Lower lobe of right lung (tissue), 2 donors: ENCODE measurements around the gene SAMSN1. TPM values are rescaled to one million over a fixed set of nuclear protein-coding genes. Genes with fewer than 3 reads are reported as not detected.

Experiments
- ATAC-seq, 2 donors: fragments of 200-7000 bp; cut with Tn5 transposase; one replicate each; pipeline ENCODE4 v1.9.1; 2020 to 2022; ENCODE audit warnings: mild to moderate bottlenecking in 2 of 2, moderate library complexity in 2 of 2
- DNase-seq: peaks from one replicate; pipeline ENCODE4 v3.0.0-alpha.2; 2020
- H3K27ac ChIP-seq: fragments of 200-600 bp; one replicate; pipeline ENCODE4 v1.8.0; 2022
- H3K27me3 ChIP-seq: fragments of 200-600 bp; one replicate; pipeline ENCODE4 v1.8.0; 2022; ENCODE audit warnings: low read depth
- H3K36me3 ChIP-seq: fragments of 200-600 bp; one replicate; pipeline ENCODE4 v1.8.0; 2022; ENCODE audit warnings: mild to moderate bottlenecking
- H3K4me1 ChIP-seq: fragments of 200-600 bp; one replicate; pipeline ENCODE4 v1.8.0; 2022
- H3K4me3 ChIP-seq: fragments of 200-600 bp; one replicate; pipeline ENCODE4 v1.8.0; 2022; ENCODE audit warnings: mild to moderate bottlenecking
- H3K9me3 ChIP-seq: fragments of 200-600 bp; one replicate; pipeline ENCODE4 v1.8.0; 2022
- intact Hi-C: fragments of 100-400 bp; cut with DNase I; formaldehyde crosslinking; loops from one replicate; pipeline ENCODE4 v1.11.0; 2022
- total RNA-seq: library from RNA; stranded (reverse); fragmentation: NEBNext Ultra II Directional; extraction: Animal tissue kit (Norgen Biotek cat#: 25700); gene quantifications from one replicate; pipeline ENCODE4 v1.2.1, GENCODE V29; 2021
- TF ChIP-seq, protein P1 (sequence below): fragments of 200-600 bp; IDR thresholded peaks from one replicate; pipeline ENCODE4 v1.8.0; 2022; ENCODE audit warnings: antibody characterized with exemption, mild to moderate bottlenecking
- donor health status: DM: no; HTN: yes; CAD: no; lungs with severe emphysema.

Gene SAMSN1
- total RNA-seq, 1 donor from 2014 or later = 21.5 TPM

DNA sequence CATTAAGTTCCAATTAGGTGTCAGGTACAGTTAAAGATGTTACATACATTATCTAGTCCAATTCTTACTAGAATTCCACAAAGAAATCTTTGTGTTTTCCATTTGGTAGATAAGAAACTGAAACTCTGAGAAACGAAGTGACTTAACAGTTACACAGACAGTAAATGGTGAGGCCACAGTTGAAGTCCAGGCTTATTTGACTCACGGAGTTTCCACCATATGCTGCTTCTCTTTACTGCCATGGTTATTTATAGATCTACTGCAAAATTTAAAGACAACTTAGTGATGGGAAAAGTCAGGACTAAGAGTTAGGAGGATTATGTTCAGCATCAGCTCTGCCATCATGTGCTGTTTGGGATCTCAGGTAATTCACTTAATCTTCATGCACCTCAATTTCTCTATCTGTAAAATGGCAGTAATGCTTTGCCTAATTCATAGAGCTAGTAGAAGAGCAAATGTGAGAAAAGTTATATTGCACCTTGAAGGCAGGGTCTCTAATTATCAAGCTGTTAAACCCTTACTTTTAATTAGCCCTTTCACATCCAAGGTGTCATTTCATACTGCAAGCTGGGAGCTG is 26.2 kb upstream of the SAMSN1 start:
- intact Hi-C loops = no loop called here
- no peak overlapping the region for H3K27ac ChIP-seq
- ATAC-seq (no peak), DNase-seq (no peak)
- H3K4me1 ChIP-seq = peaks cover 5% of the 10 kb centered on the region
- H3K4me3 ChIP-seq = no peak overlapping the region
- H3K27me3 ChIP-seq = no peaks in the 10 kb centered on the region
- TF ChIP-seq, protein P1, sequence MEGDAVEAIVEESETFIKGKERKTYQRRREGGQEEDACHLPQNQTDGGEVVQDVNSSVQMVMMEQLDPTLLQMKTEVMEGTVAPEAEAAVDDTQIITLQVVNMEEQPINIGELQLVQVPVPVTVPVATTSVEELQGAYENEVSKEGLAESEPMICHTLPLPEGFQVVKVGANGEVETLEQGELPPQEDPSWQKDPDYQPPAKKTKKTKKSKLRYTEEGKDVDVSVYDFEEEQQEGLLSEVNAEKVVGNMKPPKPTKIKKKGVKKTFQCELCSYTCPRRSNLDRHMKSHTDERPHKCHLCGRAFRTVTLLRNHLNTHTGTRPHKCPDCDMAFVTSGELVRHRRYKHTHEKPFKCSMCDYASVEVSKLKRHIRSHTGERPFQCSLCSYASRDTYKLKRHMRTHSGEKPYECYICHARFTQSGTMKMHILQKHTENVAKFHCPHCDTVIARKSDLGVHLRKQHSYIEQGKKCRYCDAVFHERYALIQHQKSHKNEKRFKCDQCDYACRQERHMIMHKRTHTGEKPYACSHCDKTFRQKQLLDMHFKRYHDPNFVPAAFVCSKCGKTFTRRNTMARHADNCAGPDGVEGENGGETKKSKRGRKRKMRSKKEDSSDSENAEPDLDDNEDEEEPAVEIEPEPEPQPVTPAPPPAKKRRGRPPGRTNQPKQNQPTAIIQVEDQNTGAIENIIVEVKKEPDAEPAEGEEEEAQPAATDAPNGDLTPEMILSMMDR = no peak
- H3K9me3 ChIP-seq = no peaks in the 10 kb centered on the region
- no peaks in the 10 kb centered on the region for H3K36me3 ChIP-seq

DNA sequence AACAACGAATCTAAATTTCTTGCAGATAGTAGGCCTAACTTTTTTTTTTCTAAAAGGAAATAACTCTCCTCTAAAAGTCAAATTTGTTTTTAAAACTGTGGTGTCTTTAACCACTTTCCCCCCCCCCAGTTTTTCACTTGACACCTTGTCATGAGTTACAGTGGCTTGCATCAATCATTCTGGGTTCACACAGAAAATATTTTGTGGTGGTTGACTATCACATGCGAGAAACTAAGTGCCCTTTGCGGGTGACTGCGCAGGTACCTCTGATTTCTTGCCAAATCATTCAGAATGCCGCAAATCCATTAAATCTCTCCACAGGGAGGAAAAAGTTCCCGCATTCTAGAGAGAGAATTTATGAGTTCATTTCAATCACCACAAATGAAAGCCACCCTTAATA is 23.8 kb upstream of the SAMSN1 start:
- Histone ChIP-seq H3K9me3 (no peaks in the 10 kb centered on the region), H3K27ac (no peak overlapping the region), H3K36me3 (no peaks in the 10 kb centered on the region), H3K27me3 (no peaks in the 10 kb centered on the region), H3K4me3 (no peak overlapping the region), H3K4me1 (peaks cover 5% of the 10 kb centered on the region)
- intact Hi-C loops = no loop called here
- ATAC-seq = no peak
- DNase-seq = no peak
- TF ChIP-seq, protein P1 = no peak

DNA sequence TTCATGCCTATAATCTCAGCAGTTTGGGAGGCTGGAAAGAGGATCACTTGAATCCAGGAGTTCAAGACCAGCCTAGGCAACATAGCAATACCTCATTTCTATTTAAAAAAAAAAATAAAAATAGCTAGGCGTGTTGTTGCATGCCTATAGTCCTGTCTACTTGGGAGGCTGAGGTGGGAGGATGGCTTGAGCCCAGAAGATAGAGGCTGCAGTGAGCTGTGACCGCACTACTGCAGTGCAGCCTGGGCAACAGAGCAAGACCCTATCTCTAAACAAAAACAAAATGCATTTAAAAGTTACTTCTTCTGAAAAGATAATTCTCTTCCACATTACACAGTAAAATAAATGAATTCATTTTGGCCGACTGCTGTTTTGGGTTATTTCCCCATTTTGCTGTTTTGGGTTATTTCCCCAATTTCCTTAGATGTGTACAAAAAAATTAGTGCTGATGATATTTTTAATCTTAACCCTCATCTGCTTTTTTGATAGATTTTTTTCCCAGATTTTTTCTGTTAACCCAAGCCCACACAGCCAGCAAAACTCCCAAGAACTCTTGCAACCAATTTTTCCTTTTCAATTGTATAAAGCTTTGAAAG is 23.0 kb upstream of the SAMSN1 start:
- DNase-seq (no peak), ATAC-seq (no peak)
- Histone ChIP-seq H3K9me3 (no peaks in the 10 kb centered on the region), H3K4me3 (no peak overlapping the region), H3K27me3 (no peaks in the 10 kb centered on the region), H3K36me3 (no peaks in the 10 kb centered on the region), H3K4me1 (peaks cover 5% of the 10 kb centered on the region), H3K27ac (no peak overlapping the region)
- intact Hi-C loops = no loop called here
- TF ChIP-seq, protein P1 = no peak

DNA sequence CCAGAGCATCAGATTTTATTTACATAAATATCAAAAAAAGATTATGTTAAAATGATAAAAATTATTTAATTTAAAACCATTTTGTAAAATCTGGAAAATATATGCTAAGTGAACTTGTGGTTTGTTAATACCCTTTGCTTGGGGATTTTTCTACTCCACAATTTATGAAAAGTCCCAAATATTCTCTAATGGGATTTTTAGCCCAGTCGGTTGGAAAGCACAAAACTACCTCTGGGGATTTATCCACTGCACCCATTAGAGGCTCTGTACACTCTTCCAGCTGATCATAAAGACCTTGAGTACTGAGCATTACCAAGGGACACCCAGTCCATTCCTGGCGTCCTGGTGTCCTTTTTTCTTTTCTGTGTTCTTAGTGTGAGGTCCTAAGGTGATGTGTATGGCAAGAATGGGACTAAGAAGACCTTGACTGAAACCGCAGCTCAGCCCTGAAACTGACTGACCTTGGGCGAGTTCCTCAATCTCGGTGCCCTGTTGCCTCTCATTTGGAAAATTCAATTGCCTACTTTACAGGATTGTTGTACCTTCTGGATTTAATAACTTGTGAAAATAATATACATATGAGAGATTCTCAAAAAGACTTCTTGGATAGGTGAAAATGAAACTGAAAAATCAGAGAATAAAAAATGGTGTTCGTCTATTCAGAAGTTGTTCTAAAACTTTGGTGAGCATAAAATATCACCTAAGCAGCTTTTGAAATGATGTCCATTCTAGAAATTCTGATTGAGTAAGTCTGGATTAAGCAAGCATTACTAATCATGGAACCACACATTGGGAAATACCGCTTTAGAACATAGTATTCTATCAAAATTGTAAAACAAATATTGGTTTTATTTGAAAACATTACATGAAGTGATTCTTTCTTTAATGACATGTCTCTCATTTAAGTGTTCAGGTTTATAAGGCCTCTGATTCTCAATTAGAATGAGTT is 21.5 kb upstream of the SAMSN1 start:
- Histone ChIP-seq H3K9me3 (no peaks in the 10 kb centered on the region), H3K4me1 (peaks cover 5% of the 10 kb centered on the region), H3K27ac (no peak overlapping the region), H3K27me3 (no peaks in the 10 kb centered on the region), H3K36me3 (no peaks in the 10 kb centered on the region), H3K4me3 (no peak overlapping the region)
- intact Hi-C loops = no loop called here
- no peak for ATAC-seq
- no peak for DNase-seq
- TF ChIP-seq, protein P1 = no peak

DNA sequence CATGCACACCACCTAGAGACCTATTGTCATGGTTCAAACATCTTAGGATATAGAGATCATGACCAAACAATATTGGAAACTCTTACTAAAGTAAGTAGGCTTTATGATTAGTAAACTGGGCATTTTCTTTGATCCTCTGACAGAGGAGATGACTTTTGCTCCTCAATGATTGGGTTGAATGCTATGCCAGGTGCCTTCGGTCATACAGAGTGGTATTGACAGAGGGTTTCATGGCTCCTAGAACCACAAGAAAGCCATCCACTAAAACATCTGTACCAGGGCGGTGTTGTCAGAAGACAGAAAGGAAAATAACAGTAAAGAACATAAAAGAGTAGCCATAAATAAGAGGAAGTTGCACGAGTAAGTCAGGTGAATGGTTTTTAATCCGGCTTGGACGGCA is 20.8 kb upstream of the SAMSN1 start:
- no peak for ATAC-seq
- no peaks in the 10 kb centered on the region for H3K36me3 ChIP-seq

More for the DNA sequence above, 20.8 kb upstream of the SAMSN1 start:
- H3K4me3 ChIP-seq = no peak overlapping the region
- H3K27ac ChIP-seq = no peak overlapping the region
- H3K4me1 ChIP-seq = peaks cover 5% of the 10 kb centered on the region
- no peaks in the 10 kb centered on the region for H3K9me3 ChIP-seq
- DNase-seq = no peak
- intact Hi-C loops = no loop called here
- TF ChIP-seq, protein P1 = no peak
- no peaks in the 10 kb centered on the region for H3K27me3 ChIP-seq
